G401 (cell line): ENCODE data around the gene PSMA1. TPM values are rescaled to one million over a fixed set of nuclear protein-coding genes. Genes with fewer than 3 reads are reported as not detected.
A peak's percentile ranks its signal among the peaks of the same experiment; 100 is the strongest.

Experiments used
- DNase-seq: peaks from one replicate; pipeline ENCODE4 v3.0.0-alpha.2; 2015; ENCODE audit warnings: low spot score
- in situ Hi-C: cut with HindIII; loops from 2 replicates; pipeline ENCODE4 v1.10.0; 2016; ENCODE audit warnings: low sequenced_read_pairs, mixed read lengths
- total RNA-seq: library from RNA; depleted of rRNA; stranded (reverse); fragments of >200 nt; shearing (Covaris generic); gene quantifications from 2 replicates; pipeline ENCODE4 v1.2.3, GENCODE V29; 2014; rRNA removed

PSMA1 gene
- total RNA-seq, 1 experiment from 2014 or later = 414 TPM

DNA sequence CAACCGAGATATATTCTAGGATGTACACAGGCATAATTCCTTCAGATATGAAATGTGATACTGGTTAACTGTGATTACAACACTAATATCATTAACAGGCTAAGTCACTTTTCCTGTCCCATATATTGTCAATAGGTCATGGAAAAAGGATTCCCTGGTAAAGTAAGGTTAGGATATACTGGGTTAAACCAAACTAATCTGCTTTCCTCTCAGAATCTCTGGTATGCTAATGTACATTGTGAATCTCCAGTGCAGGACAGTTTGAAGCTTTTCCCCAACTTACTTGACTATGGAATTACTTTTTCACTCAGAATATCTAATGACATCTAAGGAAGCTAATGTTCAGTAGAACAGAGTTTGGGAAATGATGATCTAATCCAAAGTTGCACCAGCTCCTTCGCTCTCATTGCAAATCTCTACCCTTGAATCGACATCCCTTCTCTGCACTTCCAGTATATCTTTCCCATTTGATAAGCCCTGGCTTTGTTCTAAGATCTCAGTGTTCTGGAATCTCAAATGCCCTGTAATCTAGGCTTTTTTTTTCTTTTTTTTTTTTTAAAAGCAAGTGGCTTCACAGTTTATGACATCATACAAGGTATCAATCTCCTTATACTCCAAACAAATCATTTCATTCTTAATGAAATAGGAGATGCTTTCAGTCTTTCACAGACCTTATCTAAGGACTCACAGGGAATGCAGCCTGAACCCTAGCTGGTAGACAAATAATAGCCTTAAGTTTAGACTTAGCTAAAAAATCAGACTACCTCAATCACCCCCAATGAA, 64.3 kb downstream of the PSMA1 start:
- peak; percentile 8 for DNase-seq
- in situ Hi-C loops = no loop called here

Other genes with a start within 250 kb of the PSMA1 start
- gene RRAS2, start 161.2 kb downstream of the PSMA1 start, total RNA-seq = 62.8 and 78.0 TPM in 2 replicates
- 184 and 226 TPM in 2 replicates for gene COPB1, start 20.6 kb downstream of the PSMA1 start, total RNA-seq
- 6.5 and 9.8 TPM in 2 replicates for gene PDE3B, start 123.4 kb upstream of the PSMA1 start, total RNA-seq